Smooth muscle cell of the brain vasculature (primary cell): ENCODE measurements around the gene NGLY1.
A peak's percentile ranks its signal among the peaks of the same experiment; 100 is the strongest.

Experiments used
- DNase-seq: peaks from one replicate; pipeline ENCODE4 v3.0.0-alpha.2; 2012; ENCODE audit warnings: low read depth, low spot score

NGLY1 gene, protein sequence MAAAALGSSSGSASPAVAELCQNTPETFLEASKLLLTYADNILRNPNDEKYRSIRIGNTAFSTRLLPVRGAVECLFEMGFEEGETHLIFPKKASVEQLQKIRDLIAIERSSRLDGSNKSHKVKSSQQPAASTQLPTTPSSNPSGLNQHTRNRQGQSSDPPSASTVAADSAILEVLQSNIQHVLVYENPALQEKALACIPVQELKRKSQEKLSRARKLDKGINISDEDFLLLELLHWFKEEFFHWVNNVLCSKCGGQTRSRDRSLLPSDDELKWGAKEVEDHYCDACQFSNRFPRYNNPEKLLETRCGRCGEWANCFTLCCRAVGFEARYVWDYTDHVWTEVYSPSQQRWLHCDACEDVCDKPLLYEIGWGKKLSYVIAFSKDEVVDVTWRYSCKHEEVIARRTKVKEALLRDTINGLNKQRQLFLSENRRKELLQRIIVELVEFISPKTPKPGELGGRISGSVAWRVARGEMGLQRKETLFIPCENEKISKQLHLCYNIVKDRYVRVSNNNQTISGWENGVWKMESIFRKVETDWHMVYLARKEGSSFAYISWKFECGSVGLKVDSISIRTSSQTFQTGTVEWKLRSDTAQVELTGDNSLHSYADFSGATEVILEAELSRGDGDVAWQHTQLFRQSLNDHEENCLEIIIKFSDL

DNA sequence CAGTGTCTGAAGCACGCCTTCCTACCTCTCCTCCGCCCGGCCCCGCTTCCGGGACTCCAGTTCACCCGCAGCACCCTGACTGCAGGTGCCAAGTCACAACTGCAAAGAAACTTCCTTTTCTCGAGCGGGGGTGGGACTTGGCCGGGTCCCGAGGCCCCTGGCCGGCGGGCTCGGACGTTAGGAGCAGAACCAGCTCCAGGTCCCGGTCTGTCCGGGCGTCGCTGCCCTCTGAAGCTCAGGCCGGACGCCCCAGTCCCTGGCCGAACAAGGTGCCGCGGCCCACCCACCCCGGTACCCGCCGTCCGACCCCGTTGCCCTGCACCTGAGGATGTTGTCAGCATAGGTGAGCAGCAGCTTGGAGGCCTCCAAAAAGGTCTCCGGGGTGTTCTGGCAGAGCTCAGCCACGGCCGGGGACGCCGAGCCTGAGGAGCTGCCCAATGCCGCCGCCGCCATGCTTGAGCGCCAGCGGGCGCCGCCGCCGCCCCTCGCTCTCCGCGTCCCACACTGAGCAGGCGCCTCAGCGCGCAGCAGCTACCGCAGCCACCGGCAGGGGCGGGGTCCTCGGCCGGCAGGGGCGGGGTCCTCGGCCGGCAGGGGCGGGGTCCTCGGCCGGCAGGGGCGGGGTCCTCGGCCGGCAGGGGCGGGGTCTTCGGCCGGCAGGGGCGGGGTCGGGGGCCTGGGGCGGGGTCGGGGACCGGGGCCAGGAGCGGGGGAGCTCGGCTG, at the start of gene NGLY1:
Gene NGLY1, minus strand, starts transcription at position 506 of the 723 bp plus-strand sequence. Its CDS starts 53 bp downstream, at position 453.
- peak; percentile 39 for DNase-seq

GRCh38 chr3:25831578-25831977, 48.3 kb upstream of the NGLY1 start:
- DNase-seq, result no peak

DNA sequence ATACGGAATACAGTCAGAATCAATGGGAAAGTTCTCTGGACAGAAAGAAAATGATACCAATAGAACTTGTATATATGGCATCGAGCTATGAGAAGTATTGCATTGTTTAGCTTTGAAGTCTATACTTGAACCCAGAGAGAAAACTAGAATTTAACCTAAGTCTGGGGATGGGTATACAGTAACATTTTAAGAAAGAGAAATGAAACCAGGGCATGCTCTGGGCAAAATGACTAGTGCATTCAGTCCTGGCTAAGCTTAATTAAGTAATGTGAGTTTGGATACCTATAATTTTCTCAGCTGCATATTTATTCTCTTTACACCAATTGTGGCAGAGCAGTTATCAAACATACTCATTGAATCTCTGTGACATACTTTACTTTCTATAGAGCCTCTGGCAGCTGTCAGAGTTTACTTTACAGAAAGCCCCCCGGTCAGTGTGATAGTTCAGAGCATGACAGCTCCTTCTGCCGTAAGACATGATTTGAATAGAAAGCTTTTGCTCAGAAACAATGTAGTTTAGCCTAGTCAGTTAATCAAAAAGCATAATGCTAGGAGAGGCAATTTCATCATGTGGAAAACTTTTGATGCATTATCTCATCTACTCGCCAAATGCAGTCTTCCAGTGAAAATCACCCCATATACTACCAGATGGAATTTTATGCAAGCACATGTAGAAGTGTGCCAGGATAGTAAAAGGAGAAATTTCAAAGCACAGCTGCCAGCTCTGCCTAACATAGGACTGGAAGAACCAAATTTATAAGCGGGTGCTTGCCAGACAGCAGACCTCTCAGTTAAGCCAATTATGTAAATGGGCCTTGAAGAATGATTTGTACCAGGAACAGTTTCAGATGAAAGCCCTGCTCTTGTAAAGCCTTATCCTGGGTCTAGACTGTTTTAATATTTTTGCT, 47.4 kb upstream of the NGLY1 start:
- DNase-seq, result no peak

DNA sequence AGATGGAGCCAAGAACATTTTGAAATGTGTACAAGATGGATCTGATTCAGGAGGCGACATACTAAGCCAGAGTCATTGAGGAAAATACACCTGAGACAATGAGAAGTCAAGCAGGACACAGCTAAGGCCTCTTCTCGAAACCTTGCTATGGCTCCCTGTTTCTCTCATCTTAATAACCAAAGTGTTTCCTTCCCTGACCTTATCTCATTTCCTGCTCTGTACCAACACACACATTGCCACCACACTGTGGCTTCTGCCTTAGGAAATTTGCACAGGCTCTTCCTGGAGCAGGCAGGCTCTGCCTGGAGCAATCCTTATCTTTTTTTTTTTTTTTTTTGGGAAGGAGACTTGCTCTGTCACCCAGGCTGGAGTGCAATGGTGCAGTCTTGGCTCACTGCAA, 43.3 kb upstream of the NGLY1 start:
- no peak for DNase-seq

GRCh38 chr3:25823314-25823713, 40.1 kb upstream of the NGLY1 start:
- DNase-seq, result no peak

DNA sequence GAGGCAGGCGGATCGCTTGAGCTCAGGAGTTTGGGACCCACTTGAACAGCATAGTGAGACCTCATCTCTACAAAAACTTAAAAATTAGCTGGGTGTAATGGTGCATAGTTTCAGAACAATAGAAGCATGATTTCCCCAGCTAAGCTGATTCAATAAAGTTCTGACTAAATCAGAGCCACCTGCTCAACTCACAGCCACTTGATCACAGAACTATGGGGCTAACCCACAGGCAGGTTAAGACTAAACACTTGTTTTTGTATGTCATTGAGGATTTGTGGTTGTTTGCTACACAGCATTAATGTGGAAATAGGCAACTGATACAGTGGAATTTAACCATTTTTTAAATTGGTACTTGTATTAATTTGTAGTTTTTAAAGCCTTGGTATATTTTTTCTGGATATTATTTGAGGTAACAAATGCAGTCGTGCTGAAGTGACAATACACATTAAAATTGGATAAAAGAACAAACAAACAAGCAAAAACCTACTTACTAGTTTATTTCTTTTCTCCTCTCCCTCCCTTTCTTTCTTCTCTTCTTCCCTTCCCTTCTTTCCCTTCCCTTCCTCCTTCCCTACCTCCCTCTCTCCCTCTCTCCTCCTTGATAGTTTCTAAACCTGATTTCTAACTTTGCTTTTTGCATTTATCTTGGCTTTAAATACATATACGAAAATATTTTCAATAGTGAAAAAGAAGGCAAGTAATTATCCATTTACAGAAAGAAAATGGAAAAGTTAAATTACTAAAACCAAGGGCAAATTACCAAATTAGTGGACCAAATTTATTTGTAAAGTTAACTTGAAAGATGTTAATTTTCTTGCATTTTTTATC, 38.7 kb upstream of the NGLY1 start:
- no peak for DNase-seq

DNA sequence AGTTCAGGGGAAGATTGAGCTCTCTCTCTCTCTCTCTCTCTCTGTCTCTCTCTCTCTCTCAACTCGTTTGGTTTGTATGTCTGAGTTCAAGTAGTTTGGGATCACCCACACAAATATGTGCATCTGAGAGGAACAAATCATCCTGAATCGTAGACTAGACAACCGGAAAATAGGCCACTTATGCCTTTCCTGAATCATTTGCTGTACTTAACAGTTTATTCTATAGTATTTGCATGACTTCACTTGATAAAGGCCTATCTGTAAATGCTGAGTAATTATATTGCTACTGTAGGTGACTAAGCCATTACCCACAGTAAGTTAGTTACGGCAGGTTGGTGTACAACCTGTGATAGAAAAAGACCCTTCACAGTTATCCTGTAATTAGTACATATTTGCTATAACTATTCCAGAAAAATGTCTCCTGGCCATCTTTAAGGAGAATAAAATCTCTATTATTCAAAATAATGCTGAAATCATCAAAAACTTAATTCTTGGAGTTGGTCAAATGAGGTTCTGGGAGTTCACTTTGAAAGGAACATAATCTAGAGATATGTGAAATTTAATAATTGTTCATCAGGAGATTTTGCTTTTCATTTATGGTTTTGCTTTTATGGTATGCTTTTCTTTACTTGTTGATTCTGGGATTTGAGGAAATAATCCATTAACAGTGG, 37.7 kb upstream of the NGLY1 start:
- DNase-seq, result no peak

- no peak for DNase-seq
These were observed 37.1 kb upstream of the NGLY1 start for GRCh38 chr3:25820366-25820765.

DNA sequence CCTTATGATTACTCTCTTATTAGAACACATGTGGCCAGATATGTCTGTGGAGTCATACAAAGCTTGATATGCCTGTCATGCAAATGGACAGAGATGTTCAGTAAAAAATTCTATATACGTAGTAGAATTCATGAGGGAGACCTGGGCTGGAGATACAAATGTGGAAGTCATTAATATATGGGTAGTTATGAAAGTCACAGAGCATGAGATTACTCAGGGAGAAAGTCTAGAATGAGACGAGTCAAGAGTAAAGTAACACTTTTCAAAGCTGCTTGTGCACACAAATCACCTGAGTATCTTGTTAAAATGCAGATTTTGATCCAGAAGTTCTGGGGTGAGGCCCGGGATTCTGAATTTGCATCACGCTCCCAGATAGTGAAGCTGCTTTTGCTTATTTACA, 35.1 kb upstream of the NGLY1 start:
- no peak for DNase-seq

DNA sequence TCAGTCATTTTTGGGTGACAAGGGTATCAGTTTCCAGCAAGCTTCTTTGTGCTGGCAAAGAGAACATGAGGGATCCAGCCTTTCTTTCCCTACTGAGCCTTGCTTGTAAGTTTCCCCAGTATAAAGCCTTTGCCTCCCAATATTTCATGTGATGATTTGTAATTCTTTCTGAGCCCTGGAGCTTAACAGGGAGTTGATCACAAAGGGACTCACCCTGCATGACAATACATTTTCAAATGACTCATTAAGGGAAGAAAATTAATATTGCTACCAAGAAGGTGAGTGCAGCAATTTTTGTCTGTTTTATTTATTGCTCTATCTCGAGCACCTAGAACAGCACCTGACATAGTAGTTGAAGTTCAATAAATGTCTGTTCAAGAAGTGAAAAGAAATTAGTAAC, 34.4 kb upstream of the NGLY1 start:
- no peak for DNase-seq

GRCh38 chr3:25817107-25817506, 33.9 kb upstream of the NGLY1 start:
- DNase-seq, result no peak

GRCh38 chr3:25812644-25813043, 29.4 kb upstream of the NGLY1 start:
- DNase-seq, result no peak

- no peak for DNase-seq
These were observed 21.4 kb upstream of the NGLY1 start for GRCh38 chr3:25804676-25805075.

DNA sequence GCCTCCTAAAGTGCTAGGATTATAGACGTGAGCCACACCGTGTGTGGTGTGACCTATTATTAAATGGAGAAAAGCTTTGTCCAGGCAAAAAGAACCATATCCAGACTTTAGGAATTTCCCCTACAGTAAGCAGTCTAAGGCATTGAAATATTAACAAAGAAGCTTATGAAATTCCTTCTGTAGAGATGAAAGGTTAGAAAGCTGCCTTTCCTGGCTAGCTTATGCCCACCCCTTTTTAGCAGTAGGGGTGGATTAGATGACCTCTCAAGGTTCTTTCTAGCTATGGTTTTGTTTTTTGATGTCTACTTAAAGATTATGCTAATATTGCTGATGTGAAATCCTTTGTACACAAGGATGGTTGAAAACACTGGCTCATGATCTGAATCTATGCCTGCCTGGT, 20.6 kb upstream of the NGLY1 start:
- no peak for DNase-seq

GRCh38 chr3:25801786-25802185, 18.5 kb upstream of the NGLY1 start:
- DNase-seq, result no peak

DNA sequence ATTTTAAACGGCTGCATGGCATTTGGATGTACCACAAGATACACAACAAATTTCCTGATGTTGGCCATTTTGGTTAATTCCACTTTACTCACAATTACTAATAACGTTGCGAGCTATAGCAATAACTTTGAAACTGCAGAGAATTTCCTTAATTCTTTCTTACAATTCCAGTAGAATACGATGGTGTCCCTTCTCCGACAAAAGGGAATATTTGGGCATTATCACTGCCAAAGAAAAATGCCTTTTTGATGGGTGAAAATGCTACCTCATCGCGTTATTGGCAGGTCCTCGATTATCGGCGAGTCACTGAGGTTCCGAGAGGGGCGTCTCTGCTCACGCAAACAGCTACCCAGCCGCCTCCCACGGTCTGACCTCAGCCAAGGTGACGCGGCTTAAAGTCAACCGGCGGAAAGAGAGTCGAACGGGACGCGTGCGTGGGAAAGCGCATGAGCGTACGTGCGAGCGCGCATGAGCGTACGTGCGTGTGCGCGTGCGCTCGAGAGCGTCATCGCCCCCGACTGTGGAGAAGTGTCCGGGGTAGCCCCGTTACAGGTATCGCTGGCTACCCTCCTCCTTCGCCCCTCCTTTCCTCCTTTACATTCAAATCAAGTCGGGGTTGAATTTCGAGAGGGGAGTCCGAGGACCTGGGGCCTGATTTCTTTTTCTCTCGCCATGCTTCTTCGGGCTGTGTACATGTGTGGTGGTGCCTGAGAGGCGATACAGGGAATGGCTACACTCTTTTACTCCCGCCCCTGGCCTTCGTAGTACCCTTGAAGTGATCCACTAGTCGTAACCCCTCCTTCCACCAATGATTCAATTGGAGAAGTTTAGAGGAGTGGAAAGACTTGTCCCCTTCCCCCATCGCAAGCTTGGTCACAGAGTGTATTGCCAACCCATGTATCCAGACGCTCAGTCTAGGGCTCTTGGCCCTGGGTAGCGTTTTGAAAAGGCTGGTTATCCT, 6.6 kb upstream of the NGLY1 start, which contains the start of gene OXSM:
Gene OXSM, plus strand, starts transcription at position 495 of the 961 bp plus-strand sequence. CDS start 931 bp downstream, outside the sequence.
- DNase-seq, result peak; percentile 65

GRCh38 chr3:25789209-25789595, 6.0 kb upstream of the NGLY1 start:
- no peak for DNase-seq

DNA sequence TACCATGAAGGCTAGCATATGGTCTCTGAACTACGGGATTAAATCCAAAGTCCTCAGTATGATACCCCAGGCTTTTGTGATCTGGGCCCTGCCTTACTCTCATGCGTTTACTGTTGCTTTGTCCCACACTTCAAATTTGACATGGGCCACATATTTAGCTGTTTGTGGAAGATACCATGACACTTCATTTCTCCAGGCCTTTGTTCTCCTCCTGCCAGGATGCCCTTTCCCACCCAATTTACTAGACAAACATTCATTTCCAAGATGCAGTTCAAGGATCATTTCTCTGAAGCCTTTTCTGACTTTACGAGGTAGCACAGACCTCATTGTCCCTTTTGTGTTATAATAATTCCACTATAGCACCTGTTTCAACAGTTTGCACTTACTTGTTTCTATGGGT, 4.4 kb upstream of the NGLY1 start:
- DNase-seq, result no peak

DNA sequence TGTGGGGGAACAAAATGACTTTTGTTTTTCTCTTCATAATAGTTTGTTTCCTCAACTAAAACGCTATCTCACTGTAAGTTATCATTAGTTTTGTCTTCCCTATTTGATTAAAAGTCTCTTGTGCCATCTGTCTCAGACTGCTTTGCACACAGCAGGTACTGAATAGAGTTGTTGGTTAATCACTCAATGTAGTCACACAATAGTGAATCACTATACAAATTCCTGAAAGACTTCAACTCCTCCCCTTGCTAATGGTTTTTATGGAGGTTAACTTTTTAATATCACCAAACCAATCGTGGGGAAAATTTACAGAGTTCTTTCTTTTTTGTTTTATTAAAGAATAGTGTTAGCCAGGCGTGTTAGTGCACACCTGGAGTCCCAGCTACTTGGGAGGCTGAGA, 2.6 kb upstream of the NGLY1 start:
- no peak for DNase-seq
